Thoracic aorta (tissue), 2 donors: ENCODE data around the gene RGPD4. TPM values are rescaled to one million over a fixed set of nuclear protein-coding genes. Genes with fewer than 3 reads are reported as not detected.

Experiments
- ATAC-seq: fragments of 150-250 bp; one replicate; pipeline ENCODE4 v1.8.0; 2017; ENCODE audit warnings: low read depth; ENCODE audit not compliant: insufficient number of reproducible peaks, low FRiP score
- DNase-seq: peaks from one replicate; pipeline ENCODE4 v3.0.0-alpha.2; 2020; ENCODE audit warnings: low spot score
- H3K27ac ChIP-seq, 2 donors: fragments of 200-600 bp; sonication (generic); 1 replicate in 1 of 2; 2 replicates in 1 of 2; pipeline ENCODE4 v1.5.1; 2016; ENCODE audit warnings: mild to moderate bottlenecking in 2 of 2, moderate library complexity in 2 of 2
- H3K27me3 ChIP-seq: fragments of 200-600 bp; sonication (generic); replicated peaks from 2 replicates; pipeline ENCODE4 v1.6.0; 2016; ENCODE audit warnings: mild to moderate bottlenecking; ENCODE audit not compliant: insufficient read depth
- H3K36me3 ChIP-seq: fragments of 200-600 bp; sonication (generic); one replicate; pipeline ENCODE4 v1.5.1; 2016
- H3K4me1 ChIP-seq, 2 donors: fragments of 200-600 bp; sonication (generic); 1 replicate in 1 of 2; 2 replicates in 1 of 2; pipeline versions ENCODE4 v1.5.1 to v1.6.0; 2016; ENCODE audit warnings: low read depth in 2 of 2, mild to moderate bottlenecking in 1 of 2; ENCODE audit not compliant: control insufficient read depth in 1 of 2
- H3K4me3 ChIP-seq: fragments of 200-600 bp; sonication (generic); 2 replicates; pipeline ENCODE4 v1.5.1; 2016; ENCODE audit warnings: mild to moderate bottlenecking
- H3K9me3 ChIP-seq: fragments of 200-600 bp; sonication (generic); 2 replicates; pipeline ENCODE4 v1.5.1; 2016
- CTCF ChIP-seq: fragments of 200-600 bp; sonication (generic); IDR thresholded peaks from one replicate; pipeline ENCODE4 v1.5.1; 2019; ENCODE audit warnings: antibody characterized with exemption
- total RNA-seq, 2 donors: library from RNA; depleted of rRNA; stranded (reverse); fragments of >200 nt; gene quantifications; one replicate each; pipeline versions ENCODE4 v1.1.0 to v1.2.3, GENCODE V29; 2016

Gene RGPD4
- total RNA-seq, 2 donors from 2014 or later, result not detected

GRCh38 chr2:107810734-107811133, 16.0 kb upstream of the RGPD4 start:
- peaks cover 0 to 15% of the 10 kb centered on the region in 2 donors for H3K4me1 ChIP-seq
- ATAC-seq (no peak), DNase-seq (no peak)
- no peak for TF ChIP-seq CTCF
- H3K27me3 ChIP-seq, result no peaks in the 10 kb centered on the region
- no peaks in the 10 kb centered on the region for H3K36me3 ChIP-seq
- no peaks in the 10 kb centered on the region for H3K9me3 ChIP-seq
- H3K4me3 ChIP-seq, result no peak overlapping the region
- H3K27ac ChIP-seq, result no peak overlapping the region

GRCh38 chr2:107811411-107811810, 15.3 kb upstream of the RGPD4 start:
- no peaks in the 10 kb centered on the region for H3K27me3 ChIP-seq
- DNase-seq, result no peak
- H3K36me3 ChIP-seq, result no peaks in the 10 kb centered on the region
- H3K27ac ChIP-seq, result no peak overlapping the region
- H3K4me1 ChIP-seq, result peaks cover 0 to 15% of the 10 kb centered on the region in 2 donors
- no peak overlapping the region for H3K4me3 ChIP-seq
- no peak for TF ChIP-seq CTCF
- ATAC-seq, result no peak
- H3K9me3 ChIP-seq, result no peaks in the 10 kb centered on the region

- H3K4me3 ChIP-seq, result no peak overlapping the region
- H3K36me3 ChIP-seq, result no peaks in the 10 kb centered on the region
- no peaks in the 10 kb centered on the region for H3K9me3 ChIP-seq
- DNase-seq (no peak), ATAC-seq (no peak)
- H3K4me1 ChIP-seq, result peaks cover 0 to 15% of the 10 kb centered on the region in 2 donors
- H3K27me3 ChIP-seq, result no peaks in the 10 kb centered on the region
- H3K27ac ChIP-seq, result no peak overlapping the region
- TF ChIP-seq CTCF, result no peak
These were observed 14.7 kb upstream of the RGPD4 start for GRCh38 chr2:107812006-107812405.

GRCh38 chr2:107817378-107817777, 9.3 kb upstream of the RGPD4 start:
- H3K27ac ChIP-seq, result no peak overlapping the region
- DNase-seq (no peak), ATAC-seq (no peak)
- no peaks in the 10 kb centered on the region for H3K9me3 ChIP-seq
- TF ChIP-seq CTCF, result no peak
- no peaks in the 10 kb centered on the region for H3K27me3 ChIP-seq
- no peak overlapping the region for H3K4me3 ChIP-seq
- no peaks in the 10 kb centered on the region for H3K4me1 ChIP-seq
- no peaks in the 10 kb centered on the region for H3K36me3 ChIP-seq

- Histone ChIP-seq H3K27me3 (no peaks in the 10 kb centered on the region), H3K27ac (no peak overlapping the region), H3K36me3 (no peaks in the 10 kb centered on the region), H3K4me1 (no peaks in the 10 kb centered on the region), H3K4me3 (no peak overlapping the region), H3K9me3 (no peaks in the 10 kb centered on the region)
- DNase-seq, result no peak
- TF ChIP-seq CTCF, result no peak
- ATAC-seq, result no peak
These were observed 4.4 kb upstream of the RGPD4 start for GRCh38 chr2:107822302-107822701.
